Measurements from ENCODE around the gene ARID3A.

The ARID3A gene

GRCh38 chr19:901216-902092, 24.4 kb upstream of the ARID3A start:
- H3K4me3 ChIP-seq (replicated peaks; ENCODE audit: insufficient read depth, low read length): no peak overlapping the region

GRCh38 chr19:902093-902370, 23.8 kb upstream of the ARID3A start:
- no peak overlapping the region for H3K4me3 ChIP-seq (replicated peaks; ENCODE audit: insufficient read depth, low read length)
- no peak overlapping the region for H3K27ac ChIP-seq (replicated peaks)
- no peaks in the 10 kb centered on the region for H3K27me3 ChIP-seq (ENCODE audit: insufficient read depth, poor library complexity, severe bottlenecking)
- DNase-seq (ENCODE audit: low read depth in 1 of 2, low spot score in 1 of 2): no peak
- TF ChIP-seq CTCF (IDR thresholded peaks at IDR 0.05; ENCODE audit: insufficient read depth, low read length): no peak
- no peak for TF ChIP-seq REST (IDR thresholded peaks at IDR 0.05; ENCODE audit: insufficient replicate concordance, low read depth)
- no peak for TF ChIP-seq POLR2AphosphoS5 (IDR thresholded peaks at IDR 0.05; ENCODE audit: low read depth)
- TF ChIP-seq SPI1 (IDR thresholded peaks at IDR 0.05; ENCODE audit: borderline replicate concordance, low read depth): no peak
- TF ChIP-seq GABPA (IDR thresholded peaks at IDR 0.05; ENCODE audit: low read depth): no peak

More at GRCh38 chr19:901216-902092, 24.4 kb upstream of the ARID3A start:
- Histone ChIP-seq H3K27me3 (ENCODE audit: insufficient read depth, poor library complexity, severe bottlenecking) (no peaks in the 10 kb centered on the region), H3K27ac (replicated peaks) (no peak overlapping the region)
- DNase-seq (ENCODE audit: low read depth in 1 of 2, low spot score in 1 of 2): no peak
- no peak for TF ChIP-seq CTCF (IDR thresholded peaks at IDR 0.05; ENCODE audit: insufficient read depth, low read length)
- TF ChIP-seq POLR2AphosphoS5 (IDR thresholded peaks at IDR 0.05; ENCODE audit: low read depth): no peak
- TF ChIP-seq SPI1 (IDR thresholded peaks at IDR 0.05; ENCODE audit: borderline replicate concordance, low read depth): no peak
- TF ChIP-seq REST (IDR thresholded peaks at IDR 0.05; ENCODE audit: insufficient replicate concordance, low read depth): no peak
- TF ChIP-seq GABPA (IDR thresholded peaks at IDR 0.05; ENCODE audit: low read depth): no peak

- TF ChIP-seq CTCF (IDR thresholded peaks at IDR 0.05; ENCODE audit: insufficient read depth, low read length): no peak
- TF ChIP-seq GABPA (IDR thresholded peaks at IDR 0.05; ENCODE audit: low read depth): no peak
- no peak for TF ChIP-seq POLR2AphosphoS5 (IDR thresholded peaks at IDR 0.05; ENCODE audit: low read depth)
- TF ChIP-seq SPI1 (IDR thresholded peaks at IDR 0.05; ENCODE audit: borderline replicate concordance, low read depth): no peak
- TF ChIP-seq REST (IDR thresholded peaks at IDR 0.05; ENCODE audit: insufficient replicate concordance, low read depth): no peak
- no peak for DNase-seq (ENCODE audit: low read depth in 1 of 2, low spot score in 1 of 2)
- Histone ChIP-seq H3K4me3 (replicated peaks; ENCODE audit: insufficient read depth, low read length) (no peak overlapping the region), H3K27me3 (ENCODE audit: insufficient read depth, poor library complexity, severe bottlenecking) (no peaks in the 10 kb centered on the region), H3K27ac (replicated peaks) (no peak overlapping the region)
Observed at GRCh38 chr19:902446-903226, 23.2 kb upstream of the ARID3A start.

Measured in HL-60 (cell line).